Measurements from ENCODE around the gene ARHGAP26.

ARHGAP26 gene

GRCh38 chr5:143172739-143173138 is 402.6 kb downstream of the ARHGAP26 start:
- Histone ChIP-seq H3K4me1 (ENCODE audit: control insufficient read depth, insufficient read depth, low read length) (peaks cover 29% of the 10 kb centered on the region), H3K4me2 (ENCODE audit: low read length) (no peak overlapping the region), H3K9ac (ENCODE audit: low read depth, low read length) (no peak overlapping the region), H3K36me3 (ENCODE audit: insufficient read depth, low read length) (no peaks in the 10 kb centered on the region), H3K9me3 (replicated peaks; ENCODE audit: low read length) (no peaks in the 10 kb centered on the region), H3K27me3 (ENCODE audit: control insufficient read depth, insufficient read depth, low read length) (no peaks in the 10 kb centered on the region), H3K4me3 (ENCODE audit: low read length) (no peak overlapping the region)

GRCh38 chr5:143173139-143173889 is 403.1 kb downstream of the ARHGAP26 start:
- H3K27me3 ChIP-seq (ENCODE audit: control insufficient read depth, insufficient read depth, low read length), result no peaks in the 10 kb centered on the region

GRCh38 chr5:143174714-143175398 is 404.7 kb downstream of the ARHGAP26 start:
- Histone ChIP-seq H3K27me3 (ENCODE audit: control insufficient read depth, insufficient read depth, low read length) (no peaks in the 10 kb centered on the region), H3K4me1 (ENCODE audit: control insufficient read depth, insufficient read depth, low read length) (peaks cover 36% of the 10 kb centered on the region), H3K4me3 (ENCODE audit: low read length) (no peak overlapping the region), H3K9me3 (replicated peaks; ENCODE audit: low read length) (no peaks in the 10 kb centered on the region), H3K9ac (ENCODE audit: low read depth, low read length) (peak overlapping the region; percentile 17), H3K36me3 (ENCODE audit: insufficient read depth, low read length) (no peaks in the 10 kb centered on the region), H3K4me2 (ENCODE audit: low read length) (no peak overlapping the region)

More at GRCh38 chr5:143173139-143173889, 403.1 kb downstream of the ARHGAP26 start:
- Histone ChIP-seq H3K4me1 (ENCODE audit: control insufficient read depth, insufficient read depth, low read length) (peaks cover 34% of the 10 kb centered on the region), H3K4me3 (ENCODE audit: low read length) (no peak overlapping the region), H3K9ac (ENCODE audit: low read depth, low read length) (no peak overlapping the region), H3K36me3 (ENCODE audit: insufficient read depth, low read length) (no peaks in the 10 kb centered on the region), H3K4me2 (ENCODE audit: low read length) (no peak overlapping the region), H3K9me3 (replicated peaks; ENCODE audit: low read length) (no peaks in the 10 kb centered on the region)

- H3K4me2 ChIP-seq (ENCODE audit: low read length), result no peak overlapping the region
- H3K9ac ChIP-seq (ENCODE audit: low read depth, low read length), result peak overlapping the region; percentile 73
- H3K4me1 ChIP-seq (ENCODE audit: control insufficient read depth, insufficient read depth, low read length), result peaks cover 36% of the 10 kb centered on the region
- no peaks in the 10 kb centered on the region for H3K9me3 ChIP-seq (replicated peaks; ENCODE audit: low read length)
- H3K27me3 ChIP-seq (ENCODE audit: control insufficient read depth, insufficient read depth, low read length), result no peaks in the 10 kb centered on the region
- H3K4me3 ChIP-seq (ENCODE audit: low read length), result no peak overlapping the region
- no peaks in the 10 kb centered on the region for H3K36me3 ChIP-seq (ENCODE audit: insufficient read depth, low read length)
These were observed 405.9 kb downstream of the ARHGAP26 start for GRCh38 chr5:143176048-143176447.

- peak overlapping the region; percentile 19 for H3K4me3 ChIP-seq (ENCODE audit: low read length)
- no peaks in the 10 kb centered on the region for H3K27me3 ChIP-seq (ENCODE audit: control insufficient read depth, insufficient read depth, low read length)
- H3K36me3 ChIP-seq (ENCODE audit: insufficient read depth, low read length), result no peaks in the 10 kb centered on the region
- H3K9me3 ChIP-seq (replicated peaks; ENCODE audit: low read length), result no peaks in the 10 kb centered on the region
- peak overlapping the region; percentile 73 for H3K9ac ChIP-seq (ENCODE audit: low read depth, low read length)
- H3K4me2 ChIP-seq (ENCODE audit: low read length), result peak overlapping the region; percentile 64
- H3K4me1 ChIP-seq (ENCODE audit: control insufficient read depth, insufficient read depth, low read length), result peaks cover 37% of the 10 kb centered on the region
These were observed 407.2 kb downstream of the ARHGAP26 start for GRCh38 chr5:143177263-143177983.

- Histone ChIP-seq H3K4me1 (ENCODE audit: control insufficient read depth, insufficient read depth, low read length) (peaks cover 51% of the 10 kb centered on the region), H3K4me3 (ENCODE audit: low read length) (no peak overlapping the region), H3K9me3 (replicated peaks; ENCODE audit: low read length) (no peaks in the 10 kb centered on the region), H3K4me2 (ENCODE audit: low read length) (no peak overlapping the region), H3K27me3 (ENCODE audit: control insufficient read depth, insufficient read depth, low read length) (no peaks in the 10 kb centered on the region), H3K36me3 (ENCODE audit: insufficient read depth, low read length) (no peaks in the 10 kb centered on the region), H3K9ac (ENCODE audit: low read depth, low read length) (no peak overlapping the region)
These were observed 409.1 kb downstream of the ARHGAP26 start for GRCh38 chr5:143179126-143179740.

- H3K4me2 ChIP-seq (ENCODE audit: low read length), result no peak overlapping the region
- H3K36me3 ChIP-seq (ENCODE audit: insufficient read depth, low read length), result no peaks in the 10 kb centered on the region
- H3K9me3 ChIP-seq (replicated peaks; ENCODE audit: low read length), result no peaks in the 10 kb centered on the region
- H3K4me1 ChIP-seq (ENCODE audit: control insufficient read depth, insufficient read depth, low read length), result peaks cover 39% of the 10 kb centered on the region
- H3K27me3 ChIP-seq (ENCODE audit: control insufficient read depth, insufficient read depth, low read length), result no peaks in the 10 kb centered on the region
- H3K4me3 ChIP-seq (ENCODE audit: low read length), result no peak overlapping the region
- H3K9ac ChIP-seq (ENCODE audit: low read depth, low read length), result no peak overlapping the region
These were observed 410.6 kb downstream of the ARHGAP26 start for GRCh38 chr5:143180751-143181150.

GRCh38 chr5:143181173-143181572 is 411.0 kb downstream of the ARHGAP26 start:
- no peaks in the 10 kb centered on the region for H3K36me3 ChIP-seq (ENCODE audit: insufficient read depth, low read length)

GRCh38 chr5:143182106-143182505 is 411.9 kb downstream of the ARHGAP26 start:
- Histone ChIP-seq H3K4me2 (ENCODE audit: low read length) (no peak overlapping the region), H3K9me3 (replicated peaks; ENCODE audit: low read length) (no peaks in the 10 kb centered on the region), H3K9ac (ENCODE audit: low read depth, low read length) (no peak overlapping the region), H3K36me3 (ENCODE audit: insufficient read depth, low read length) (no peaks in the 10 kb centered on the region), H3K4me3 (ENCODE audit: low read length) (no peak overlapping the region), H3K27me3 (ENCODE audit: control insufficient read depth, insufficient read depth, low read length) (no peaks in the 10 kb centered on the region), H3K4me1 (ENCODE audit: control insufficient read depth, insufficient read depth, low read length) (peaks cover 28% of the 10 kb centered on the region)

More at GRCh38 chr5:143181173-143181572, 411.0 kb downstream of the ARHGAP26 start:
- Histone ChIP-seq H3K27me3 (ENCODE audit: control insufficient read depth, insufficient read depth, low read length) (no peaks in the 10 kb centered on the region), H3K4me1 (ENCODE audit: control insufficient read depth, insufficient read depth, low read length) (peaks cover 37% of the 10 kb centered on the region), H3K4me2 (ENCODE audit: low read length) (no peak overlapping the region), H3K4me3 (ENCODE audit: low read length) (no peak overlapping the region), H3K9ac (ENCODE audit: low read depth, low read length) (no peak overlapping the region), H3K9me3 (replicated peaks; ENCODE audit: low read length) (no peaks in the 10 kb centered on the region)

GRCh38 chr5:143182901-143183820 is 413.0 kb downstream of the ARHGAP26 start:
- Histone ChIP-seq H3K9me3 (replicated peaks; ENCODE audit: low read length) (no peaks in the 10 kb centered on the region), H3K4me1 (ENCODE audit: control insufficient read depth, insufficient read depth, low read length) (peaks cover 19% of the 10 kb centered on the region), H3K4me3 (ENCODE audit: low read length) (no peak overlapping the region), H3K4me2 (ENCODE audit: low read length) (peak overlapping the region; percentile 13), H3K9ac (ENCODE audit: low read depth, low read length) (no peak overlapping the region), H3K36me3 (ENCODE audit: insufficient read depth, low read length) (no peaks in the 10 kb centered on the region), H3K27me3 (ENCODE audit: control insufficient read depth, insufficient read depth, low read length) (no peaks in the 10 kb centered on the region)
